Gastroesophageal sphincter (tissue), 4 donors: ENCODE data around the gene ULK4. TPM values are rescaled to one million over a fixed set of nuclear protein-coding genes. Genes with fewer than 3 reads are reported as not detected.

Source experiments
- ATAC-seq: fragments of 150-250 bp; one replicate; pipeline ENCODE4 v1.9.1; 2016; ENCODE audit warnings: mild to moderate bottlenecking, moderate library complexity
- H3K27ac ChIP-seq, 4 donors: fragments of 200-600 bp; sonication (generic) in 3 of 4; 1 replicate in 3 of 4; 2 replicates in 1 of 4; pipeline ENCODE4 v1.5.1; 2016 to 2019
- H3K27me3 ChIP-seq: fragments of 200-600 bp; sonication (generic); one replicate; pipeline ENCODE4 v1.5.1; 2019
- H3K36me3 ChIP-seq, 2 donors: fragments of 200-600 bp; sonication (generic); one replicate each; pipeline ENCODE4 v1.5.1; 2019; ENCODE audit warnings: control low read depth in 1 of 2
- H3K4me1 ChIP-seq, 3 donors: fragments of 200-600 bp; sonication (generic); 1 replicate in 2 of 3; 2 replicates in 1 of 3; pipeline ENCODE4 v1.5.1; 2016 to 2019; ENCODE audit warnings: control low read depth in 2 of 3
- H3K4me3 ChIP-seq, 2 donors: fragments of 200-600 bp; sonication (generic); one replicate each; pipeline ENCODE4 v1.5.1; 2019; ENCODE audit warnings: mild to moderate bottlenecking in 1 of 2, moderate library complexity in 1 of 2
- H3K9me3 ChIP-seq, 3 donors: fragments of 200-600 bp; sonication (generic); one replicate each; pipeline ENCODE4 v1.5.1; 2017 to 2019; ENCODE audit warnings: control low read depth in 2 of 3
- CTCF ChIP-seq, 4 experiments: fragments of 200-600 bp in 2 of 4; fragments of 450-650 bp in 2 of 4; sonication (generic) in 1 of 4; IDR thresholded peaks; one replicate each; pipeline ENCODE4 v1.5.1; 2017 to 2019; ENCODE audit warnings: antibody characterized with exemption in 4 of 4, mild to moderate bottlenecking in 2 of 4, moderate library complexity in 2 of 4
- EP300 ChIP-seq: sonication (generic); formaldehyde crosslinking; IDR thresholded peaks from one replicate; pipeline ENCODE4 v1.6.1; 2017; ENCODE audit warnings: antibody characterized with exemption, mild to moderate bottlenecking
- POLR2A ChIP-seq, 2 donors: fragments of 450-650 bp; IDR thresholded peaks; one replicate each; pipeline ENCODE4 v1.6.1; 2017; ENCODE audit warnings: antibody characterized with exemption in 2 of 2, mild to moderate bottlenecking in 2 of 2, moderate library complexity in 1 of 2
- POLR2AphosphoS5 ChIP-seq: sonication (generic); formaldehyde crosslinking; IDR thresholded peaks from one replicate; pipeline ENCODE4 v1.6.1; 2017; ENCODE audit warnings: antibody characterized with exemption
- WGBS, 2 donors: methylation state at CpG; one replicate each; pipeline ENCODE4 v1.1.5; 2018; ENCODE audit warnings: low coverage in 1 of 2; 5-methylcytosine and 5-hydroxymethylcytosine counted together
- total RNA-seq, 4 donors: library from RNA; depleted of rRNA; stranded (reverse); fragments of >200 nt; gene quantifications; one replicate each; pipeline ENCODE4 v1.1.0, GENCODE V29; 2016

Gene ULK4
- total RNA-seq, 4 donors from 2014 or later: 3.8 to 15.4 (median 8.8) TPM

- TF ChIP-seq POLR2A (IDR thresholded peaks at IDR 0.05) (no peak), EP300 (no peak), CTCF (IDR thresholded peaks at IDR 0.05) (no peak), POLR2AphosphoS5 (no peak)
- Histone ChIP-seq H3K27me3 (no peaks in the 10 kb centered on the region), H3K4me1 (peaks cover 0 to 4% (median 0%) of the 10 kb centered on the region in 3 donors), H3K36me3 (no peaks in the 10 kb centered on the region), H3K4me3 (no peak overlapping the region), H3K27ac (no peak overlapping the region), H3K9me3 (no peaks in the 10 kb centered on the region)
- ATAC-seq: no peak
- no CpG with 5 or more reads among the region's 3 CpGs for WGBS, 2 donors
Measured at GRCh38 chr3:41575724-41576123, 386.2 kb downstream of the ULK4 start.

- Histone ChIP-seq H3K27ac (no peak overlapping the region), H3K4me1 (peaks cover 0 to 4% (median 0%) of the 10 kb centered on the region in 3 donors), H3K36me3 (no peaks in the 10 kb centered on the region), H3K27me3 (no peaks in the 10 kb centered on the region), H3K4me3 (no peak overlapping the region), H3K9me3 (no peaks in the 10 kb centered on the region)
- WGBS, 2 donors: 83% methylated on average over 1 of the region's 2 CpGs; no CpG with 5 or more reads in 1 of the 2 donors
- TF ChIP-seq EP300: no peak
- TF ChIP-seq POLR2A (IDR thresholded peaks at IDR 0.05): no peak
- TF ChIP-seq CTCF (IDR thresholded peaks at IDR 0.05): no peak
- no peak for TF ChIP-seq POLR2AphosphoS5
- ATAC-seq: no peak
Measured at GRCh38 chr3:41574900-41575299, 387.0 kb downstream of the ULK4 start.

GRCh38 chr3:41573591-41573990 lies 388.3 kb downstream of the ULK4 start:
- Histone ChIP-seq H3K4me3 (no peak overlapping the region), H3K27ac (no peak overlapping the region), H3K4me1 (peaks cover 0 to 4% (median 0%) of the 10 kb centered on the region in 3 donors), H3K36me3 (no peaks in the 10 kb centered on the region), H3K9me3 (no peaks in the 10 kb centered on the region), H3K27me3 (no peaks in the 10 kb centered on the region)
- no peak for TF ChIP-seq POLR2A (IDR thresholded peaks at IDR 0.05)
- no peak for TF ChIP-seq EP300
- TF ChIP-seq CTCF (IDR thresholded peaks at IDR 0.05): no peak
- TF ChIP-seq POLR2AphosphoS5: no peak
- no peak for ATAC-seq
- WGBS, 2 donors: 96% methylated on average over 3 to 4 of the region's 4 CpGs

GRCh38 chr3:41572092-41572491 lies 389.8 kb downstream of the ULK4 start:
- Histone ChIP-seq H3K4me1 (peaks cover 0 to 4% (median 0%) of the 10 kb centered on the region in 3 donors), H3K4me3 (no peak overlapping the region), H3K27me3 (no peaks in the 10 kb centered on the region), H3K27ac (no peak overlapping the region), H3K9me3 (no peaks in the 10 kb centered on the region), H3K36me3 (no peaks in the 10 kb centered on the region)
- TF ChIP-seq EP300: no peak
- TF ChIP-seq CTCF (IDR thresholded peaks at IDR 0.05): no peak
- no peak for TF ChIP-seq POLR2A (IDR thresholded peaks at IDR 0.05)
- TF ChIP-seq POLR2AphosphoS5: no peak
- ATAC-seq: no peak
- 80% methylated on average over 1 of the region's 1 CpG; no CpG with 5 or more reads in 1 of the 2 donors for WGBS, 2 donors

- H3K9me3 ChIP-seq: no peaks in the 10 kb centered on the region
- ATAC-seq: no peak
Measured at GRCh38 chr3:41569632-41570305, 392.1 kb downstream of the ULK4 start.

More at GRCh38 chr3:41569632-41570305, 392.1 kb downstream of the ULK4 start:
- H3K27me3 ChIP-seq: no peaks in the 10 kb centered on the region
- H3K4me1 ChIP-seq: no peaks in the 10 kb centered on the region
- no peak for TF ChIP-seq POLR2A (IDR thresholded peaks at IDR 0.05)
- TF ChIP-seq CTCF (IDR thresholded peaks at IDR 0.05): no peak
- TF ChIP-seq EP300: no peak
- H3K36me3 ChIP-seq: no peaks in the 10 kb centered on the region
- no peak overlapping the region for H3K4me3 ChIP-seq
- WGBS, 2 donors: 62 to 71% methylated on average over 4 to 8 of the region's 9 CpGs
- H3K27ac ChIP-seq: no peak overlapping the region
